ENCODE measurements around the gene IFI16. TPM values are rescaled to one million over a fixed set of nuclear protein-coding genes. Genes with fewer than 3 reads are reported as not detected.
A peak's percentile ranks its signal among the peaks of the same experiment; 100 is the strongest.
"Not testable (repeated sequence)": the region's sequence is repeated elsewhere in the genome, so short reads cannot be mapped to it uniquely, and the experiment has no call there.

IFI16 gene
- total RNA-seq, 1 experiment from 2014 or later = 0.98 TPM

- BruUV-seq (replicated peaks) = no TSS peak
- ChIA-PET CTCF (no interaction called here), POLR2A (ENCODE audit: unreplicated experiment) (no interaction called here)
- no peaks in the 10 kb centered on the region for H3F3A ChIP-seq (ENCODE audit: low read length, unreplicated experiment)
- no peak overlapping the region for H3K27ac ChIP-seq (ENCODE audit: low read length)
- H3K36me3 ChIP-seq (ENCODE audit: low read depth, low read length) = no peaks in the 10 kb centered on the region
- no peak overlapping the region for H2AFZ ChIP-seq (ENCODE audit: low read length)
- intact Hi-C loops (cut with micrococcal nuclease) = no loop called here
- H3K27me3 ChIP-seq (ENCODE audit: low read length) = 0 out of 2 replicates have a peak, but pooled peaks cover 3% of the 10 kb centered on the region
- ATAC-seq = peak; percentile 93
- no peaks in the 10 kb centered on the region for H3K9me2 ChIP-seq (replicated peaks; ENCODE audit: low read length)
- H3K9ac ChIP-seq (ENCODE audit: low read length) = no peak overlapping the region
- no peaks in the 10 kb centered on the region for H3K9me3 ChIP-seq (ENCODE audit: low read length)
- TF ChIP-seq EZH2phosphoT487 (IDR thresholded peaks at IDR 0.05; ENCODE audit: borderline replicate concordance, low read length) = no peak
- TF ChIP-seq CTCF (conservative IDR thresholded peaks at IDR 0.05; ENCODE audit: low read depth, low read length) = no peak
- TF ChIP-seq EZH2 (IDR thresholded peaks at IDR 0.05; ENCODE audit: low read length, unreplicated experiment) = no peak
- H3K4me2 ChIP-seq (ENCODE audit: low read length) = no peak overlapping the region
- H3K4me3 ChIP-seq (ENCODE audit: low read length) = no peak overlapping the region
- no peaks in the 10 kb centered on the region for H3K79me2 ChIP-seq (ENCODE audit: low read length)
- H4K20me1 ChIP-seq (ENCODE audit: low read length) = no peaks in the 10 kb centered on the region
- DNase-seq = peak; percentile 36
- no peaks in the 10 kb centered on the region for H3K4me1 ChIP-seq (ENCODE audit: insufficient read depth, low read length)
Measured at GRCh38 chr1:159015440-159015909, 5.8 kb downstream of the IFI16 start.

GRCh38 chr1:159023723-159024122, 14.0 kb downstream of the IFI16 start:
- BruUV-seq (replicated peaks) = no TSS peak
- POLR2A ChIA-PET (ENCODE audit: unreplicated experiment) = no interaction called here
- Histone ChIP-seq H3K4me1 (ENCODE audit: insufficient read depth, low read length) (no peaks in the 10 kb centered on the region), H3F3A (ENCODE audit: low read length, unreplicated experiment) (no peaks in the 10 kb centered on the region), H4K20me1 (ENCODE audit: low read length) (no peaks in the 10 kb centered on the region), H3K27ac (ENCODE audit: low read length) (no peak overlapping the region), H3K36me3 (ENCODE audit: low read depth, low read length) (no peaks in the 10 kb centered on the region), H3K4me3 (ENCODE audit: low read length) (no peak overlapping the region), H3K27me3 (ENCODE audit: low read length) (peaks cover 8% of the 10 kb centered on the region; the same call in 1 of the 2 replicates), H3K4me2 (ENCODE audit: low read length) (no peak overlapping the region), H3K9me3 (ENCODE audit: low read length) (no peaks in the 10 kb centered on the region), H3K79me2 (ENCODE audit: low read length) (no peaks in the 10 kb centered on the region), H3K9ac (ENCODE audit: low read length) (no peak overlapping the region), H3K9me2 (replicated peaks; ENCODE audit: low read length) (no peaks in the 10 kb centered on the region), H2AFZ (ENCODE audit: low read length) (no peak overlapping the region)
- DNase-seq (no peak), ATAC-seq (no peak)
- intact Hi-C loops (cut with micrococcal nuclease) = no loop called here
- CTCF ChIA-PET = no interaction called here
- no peak for TF ChIP-seq CTCF (conservative IDR thresholded peaks at IDR 0.05; ENCODE audit: low read depth, low read length)
- TF ChIP-seq EZH2phosphoT487 (IDR thresholded peaks at IDR 0.05; ENCODE audit: borderline replicate concordance, low read length) = no peak
- TF ChIP-seq EZH2 (IDR thresholded peaks at IDR 0.05; ENCODE audit: low read length, unreplicated experiment) = no peak

- Histone ChIP-seq H3K36me3 (ENCODE audit: low read depth, low read length) (no peaks in the 10 kb centered on the region), H3K9me2 (replicated peaks; ENCODE audit: low read length) (no peaks in the 10 kb centered on the region), H3K27me3 (ENCODE audit: low read length) (peaks cover 5% of the 10 kb centered on the region; the same call in 1 of the 2 replicates), H3K79me2 (ENCODE audit: low read length) (no peaks in the 10 kb centered on the region), H2AFZ (ENCODE audit: low read length) (no peak overlapping the region), H3K9me3 (ENCODE audit: low read length) (no peaks in the 10 kb centered on the region), H3F3A (ENCODE audit: low read length, unreplicated experiment) (no peaks in the 10 kb centered on the region), H3K4me2 (ENCODE audit: low read length) (no peak overlapping the region), H3K9ac (ENCODE audit: low read length) (no peak overlapping the region), H3K4me3 (ENCODE audit: low read length) (no peak overlapping the region), H3K27ac (ENCODE audit: low read length) (no peak overlapping the region), H3K4me1 (ENCODE audit: insufficient read depth, low read length) (no peaks in the 10 kb centered on the region), H4K20me1 (ENCODE audit: low read length) (no peaks in the 10 kb centered on the region)
- ATAC-seq (no peak), DNase-seq (no peak)
- ChIA-PET CTCF (no interaction called here), POLR2A (ENCODE audit: unreplicated experiment) (no interaction called here)
- no peak for TF ChIP-seq EZH2 (IDR thresholded peaks at IDR 0.05; ENCODE audit: low read length, unreplicated experiment)
- no peak for TF ChIP-seq CTCF (conservative IDR thresholded peaks at IDR 0.05; ENCODE audit: low read depth, low read length)
- TF ChIP-seq EZH2phosphoT487 (IDR thresholded peaks at IDR 0.05; ENCODE audit: borderline replicate concordance, low read length) = no peak
- intact Hi-C loops (cut with micrococcal nuclease) = no loop called here
- BruUV-seq (replicated peaks) = no TSS peak
Measured at GRCh38 chr1:159025043-159025442, 15.3 kb downstream of the IFI16 start.

GRCh38 chr1:159026841-159027240, 17.1 kb downstream of the IFI16 start:
- H2AFZ ChIP-seq (ENCODE audit: low read length); H3K4me2 ChIP-seq (ENCODE audit: low read length); H3K9me2 ChIP-seq (replicated peaks; ENCODE audit: low read length); H3K9ac ChIP-seq (ENCODE audit: low read length); H3K27me3 ChIP-seq (ENCODE audit: low read length); H3K9me3 ChIP-seq (ENCODE audit: low read length); H3K27ac ChIP-seq (ENCODE audit: low read length); H3K4me1 ChIP-seq (ENCODE audit: insufficient read depth, low read length); H3K4me3 ChIP-seq (ENCODE audit: low read length); H4K20me1 ChIP-seq (ENCODE audit: low read length); H3F3A ChIP-seq (ENCODE audit: low read length, unreplicated experiment); H3K79me2 ChIP-seq (ENCODE audit: low read length); intact Hi-C loops (cut with micrococcal nuclease); BruUV-seq (replicated peaks); H3K36me3 ChIP-seq (ENCODE audit: low read depth, low read length); DNase-seq; POLR2A ChIA-PET (ENCODE audit: unreplicated experiment); ATAC-seq: not testable (repeated sequence)
- CTCF ChIA-PET = interaction anchor here (0.5 kb wide), 1 partner anchor 1422 kb away, joined by 10 read pairs; no protein-coding TSS in a partner anchor
